GM21825 (cell line): ENCODE measurements around the gene EHD3.
"Not testable (repeated sequence)": the region's sequence is repeated elsewhere in the genome, so short reads cannot be mapped to it uniquely, and the experiment has no call there.

Source experiments
- ATAC-seq: cut with Tn5 transposase; IDR thresholded peaks from one replicate; pipeline ENCODE4 v1.9.1; 2021; ENCODE audit warnings: mild to moderate bottlenecking, moderate library complexity; ENCODE audit not compliant: unreplicated experiment

The EHD3 gene

GRCh38 chr2:31283193-31283919 lies 49.4 kb downstream of the EHD3 start:
- ATAC-seq: not testable (repeated sequence)

- ATAC-seq: no peak
These were observed 50.2 kb downstream of the EHD3 start for GRCh38 chr2:31284107-31284506.

- no peak for ATAC-seq
These were observed 52.3 kb downstream of the EHD3 start for GRCh38 chr2:31286230-31286629.

- no peak for ATAC-seq
These were observed 53.1 kb downstream of the EHD3 start for GRCh38 chr2:31286961-31287550.

GRCh38 chr2:31287654-31288053 lies 53.7 kb downstream of the EHD3 start:
- ATAC-seq: no peak

- no peak for ATAC-seq
These were observed 60.2 kb downstream of the EHD3 start for GRCh38 chr2:31294196-31294595.

- no peak for ATAC-seq
These were observed 62.8 kb downstream of the EHD3 start for GRCh38 chr2:31296641-31297287.

- no peak for ATAC-seq
These were observed 63.8 kb downstream of the EHD3 start for GRCh38 chr2:31297751-31298150.

GRCh38 chr2:31299547-31299946 lies 65.6 kb downstream of the EHD3 start:
- ATAC-seq: no peak

- no peak for ATAC-seq
These were observed 66.4 kb downstream of the EHD3 start for GRCh38 chr2:31300309-31300708.

GRCh38 chr2:31302940-31303563 lies 69.1 kb downstream of the EHD3 start:
- ATAC-seq: no peak

GRCh38 chr2:31304816-31305215 lies 70.9 kb downstream of the EHD3 start:
- no peak for ATAC-seq

- ATAC-seq: no peak
These were observed 78.9 kb downstream of the EHD3 start for GRCh38 chr2:31312898-31313297.

- no peak for ATAC-seq
These were observed 80.8 kb downstream of the EHD3 start for GRCh38 chr2:31314761-31315160.

GRCh38 chr2:31317396-31317795 lies 83.4 kb downstream of the EHD3 start:
- ATAC-seq: no peak

- no peak for ATAC-seq
These were observed 84.7 kb downstream of the EHD3 start for GRCh38 chr2:31318361-31319336.
